GM19452 (cell line): ENCODE results near the gene TRIM17.

Source experiments
- ATAC-seq: cut with Tn5 transposase; IDR thresholded peaks from one replicate; pipeline ENCODE4 v1.9.1; 2021; ENCODE audit not compliant: unreplicated experiment

The TRIM17 gene

DNA sequence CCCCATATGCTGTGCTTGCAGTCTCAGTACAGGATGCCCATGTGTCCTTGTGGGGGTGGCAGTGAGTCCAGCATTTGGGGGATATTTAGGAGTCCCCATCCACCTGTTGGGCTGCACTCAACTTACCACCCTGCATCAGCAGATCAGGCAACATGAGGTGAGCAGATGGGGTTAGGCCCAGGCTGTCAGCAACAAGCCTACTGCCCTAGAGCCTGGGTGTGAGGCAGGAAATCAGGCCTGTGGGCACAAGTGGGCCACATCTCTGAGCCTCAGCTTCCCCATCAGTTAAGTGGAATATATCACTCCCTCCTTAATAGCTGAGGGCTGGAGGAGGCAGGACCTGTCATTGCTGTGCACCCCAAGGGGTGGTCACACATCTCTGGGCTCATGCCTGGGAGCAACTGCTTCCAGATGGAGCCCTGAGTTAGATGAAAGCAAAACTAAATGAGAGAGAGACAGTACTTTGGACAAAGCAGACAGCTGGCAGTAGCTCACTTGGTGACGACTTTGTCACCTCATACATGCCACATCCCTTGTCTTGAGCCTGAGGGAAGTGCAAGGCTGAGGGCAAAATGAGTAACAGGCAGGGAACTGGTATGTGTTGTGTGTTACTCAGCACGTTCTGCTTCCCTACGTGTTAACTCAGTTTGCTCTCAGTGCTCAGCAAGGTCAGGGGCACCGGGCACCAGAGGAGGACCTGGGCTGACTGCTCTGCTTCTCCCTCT is 58.5 kb downstream of the TRIM17 start:
- no peak for ATAC-seq
